ENCODE data around the gene SAYSD1.

Gene SAYSD1

GRCh38 chr6:39056191-39056590 lies 58.8 kb downstream of the SAYSD1 start:
- DNase-seq = no peak

GRCh38 chr6:39055661-39056060 lies 59.3 kb downstream of the SAYSD1 start:
- no peak for DNase-seq

GRCh38 chr6:39054577-39055142 lies 60.3 kb downstream of the SAYSD1 start:
- DNase-seq = no peak
